K562 (cell line): ENCODE measurements around the gene PLEKHA8. TPM values are rescaled to one million over a fixed set of nuclear protein-coding genes. Genes with fewer than 3 reads are reported as not detected.
A peak's percentile ranks its signal among the peaks of the same experiment; 100 is the strongest.

Experiments used
- ATAC-seq: fragments of 200-7000 bp; cut with Tn5 transposase; 3 replicates; pipeline ENCODE4 v1.9.1; 2020; ENCODE audit warnings: moderate library complexity
- BruUV-seq: library from RNA; stranded (reverse); fragments of 400-500 nt; replicated peaks from 2 replicates; lab custom pipeline; 2021; lab: Mats Ljungman, UMichigan
- CTCF ChIA-PET: fragments of 300-600 bp; formaldehyde crosslinking; extraction: SDS; loops from one replicate; lab custom pipeline; 2021; ENCODE audit warnings: low intra/inter-chr PET ratio; lab: Yijun Ruan, JAX
- POLR2A ChIA-PET: fragments of 300-600, 350-650 bp; sonication (Branson Sonifier 250); formaldehyde crosslinking; extraction: SDS; loops from one replicate; lab custom pipeline; 2021; ENCODE audit warnings: antibody characterized with exemption, inconsistent platforms; lab: Yijun Ruan, JAX
- DNase-seq, 4 experiments: peaks; one replicate each; pipeline versions ENCODE4 v3.0.0 to v3.0.0-alpha.2; 2011 to 2018; ENCODE audit warnings: low spot score in 3 of 4, mixed read lengths in 3 of 4; ENCODE audit errors: extremely low read depth in 1 of 4
- FAIRE-seq: peaks from 2 replicates; lab custom pipeline; 2011; peaks lifted over from hg19 to GRCh38; lab: Jason Lieb, UNC
- H2AFZ ChIP-seq: 2 replicates; pipeline ENCODE4 v1.6.0; 2011; ENCODE audit warnings: low read depth, low read length, control low read depth, inconsistent platforms
- H3K27ac ChIP-seq: fragments of 200-600 bp; 3 replicates; pipeline ENCODE4 v1.8.0; 2011; ENCODE audit warnings: low read depth, mild to moderate bottlenecking, control low read depth, inconsistent platforms, low read length, moderate library complexity, mixed read lengths; ENCODE audit errors: extremely low read depth
- H3K27me3 ChIP-seq, 2 experiments: fragments of 300-600 bp in 1 of 2; 2 replicates in 1 of 2; 3 replicates in 1 of 2; pipeline versions ENCODE4 v1.6.0 to v1.8.0; 2011; ENCODE audit warnings: inconsistent platforms in 2 of 2, low read length in 2 of 2, mild to moderate bottlenecking in 1 of 2, mixed read lengths in 1 of 2, moderate library complexity in 1 of 2; ENCODE audit not compliant: control insufficient read depth in 2 of 2, insufficient read depth in 2 of 2
- H3K36me3 ChIP-seq: fragments of 300-600 bp; 3 replicates; pipeline ENCODE4 v1.8.0; 2011; ENCODE audit warnings: mild to moderate bottlenecking, low read length, inconsistent platforms; ENCODE audit not compliant: control insufficient read depth, insufficient read depth
- H3K4me1 ChIP-seq, 2 experiments: fragments of 200-600 bp in 1 of 2; replicated peaks in 1 of 2; 2 replicates in 1 of 2; 3 replicates in 1 of 2; pipeline versions ENCODE4 v1.5.1 to v1.8.0; 2011; ENCODE audit warnings: inconsistent platforms in 2 of 2, low read length in 2 of 2, mild to moderate bottlenecking in 1 of 2, mixed read lengths in 1 of 2, moderate library complexity in 1 of 2; ENCODE audit not compliant: control insufficient read depth in 2 of 2, insufficient read depth in 2 of 2
- H3K4me2 ChIP-seq: 2 replicates; pipeline ENCODE4 v1.6.1; 2011; ENCODE audit warnings: low read length, control low read depth, inconsistent platforms, mixed read lengths; ENCODE audit not compliant: insufficient read depth
- H3K4me3 ChIP-seq: fragments of 200-600 bp; sonication (generic), shearing (Covaris generic); 2 replicates; pipeline ENCODE4 v1.5.1; 2016; ENCODE audit warnings: control low read depth, inconsistent platforms
- H3K79me2 ChIP-seq: fragments of 200-600 bp; 3 replicates; pipeline ENCODE4 v1.8.0; 2011; ENCODE audit warnings: low read length, inconsistent platforms; ENCODE audit not compliant: control insufficient read depth, insufficient read depth
- H3K9ac ChIP-seq, 2 experiments: 2 replicates each; pipeline versions ENCODE4 v1.6.0 to v1.6.1; 2011; ENCODE audit warnings: low read depth in 2 of 2, low read length in 2 of 2, control low read depth in 1 of 2, inconsistent platforms in 1 of 2, mild to moderate bottlenecking in 1 of 2, mixed read lengths in 1 of 2; ENCODE audit not compliant: insufficient read depth in 1 of 2
- H3K9me1 ChIP-seq: one replicate; pipeline ENCODE4 v1.6.0; 2011; ENCODE audit warnings: inconsistent platforms, mild to moderate bottlenecking, low read length, moderate library complexity; ENCODE audit not compliant: control insufficient read depth, insufficient read depth
- H3K9me3 ChIP-seq: replicated peaks from 2 replicates; pipeline ENCODE4 v1.5.1; 2011; ENCODE audit warnings: low read depth, low read length, inconsistent platforms; ENCODE audit not compliant: control insufficient read depth, insufficient read depth
- H4K20me1 ChIP-seq: replicated peaks from 2 replicates; pipeline ENCODE4 v1.6.1; 2011; ENCODE audit warnings: low read length, inconsistent platforms, mixed read lengths; ENCODE audit not compliant: control insufficient read depth, insufficient read depth
- CBFA2T3 ChIP-seq: fragments of 450-650 bp; IDR thresholded peaks from 2 replicates; pipeline ENCODE4 v1.6.1; 2017
- EP400 ChIP-seq: fragments of 450-650 bp; IDR thresholded peaks from 2 replicates; pipeline ENCODE4 v1.6.1; 2017; ENCODE audit warnings: antibody characterized with exemption, mild to moderate bottlenecking, moderate library complexity
- NEUROD1 ChIP-seq: fragments of 150-350 bp; IDR thresholded peaks from 2 replicates; pipeline ENCODE4 v1.6.1; 2014; ENCODE audit warnings: borderline replicate concordance, low read length, low read depth; ENCODE audit not compliant: partially characterized antibody
- OTX1 ChIP-seq: fragments of 450-650 bp; formaldehyde crosslinking; IDR thresholded peaks from 2 replicates; pipeline ENCODE4 v1.4.0; 2022; ENCODE audit warnings: mild to moderate bottlenecking
- PATZ1 ChIP-seq: fragments of 250-450 bp; sonication (Bioruptor Pico); IDR thresholded peaks from 2 replicates; pipeline ENCODE4 v1.5.0; 2020; ENCODE audit warnings: mild to moderate bottlenecking, borderline replicate concordance
- TCF3 ChIP-seq: sonication (generic); formaldehyde crosslinking; IDR thresholded peaks from 2 replicates; pipeline ENCODE4 v1.4.0; 2020; ENCODE audit warnings: mild to moderate bottlenecking, missing genetic modification reagents
- WGBS: fragments of 100-300 bp; shearing (Covaris generic); methylation state at CpG from one replicate; pipeline ENCODE4 v1.1.6; 2016; ENCODE audit warnings: low coverage, mixed read lengths; ENCODE audit not compliant: insufficient coverage; ENCODE audit errors: missing lambda C conversion rate; 5-methylcytosine and 5-hydroxymethylcytosine counted together
- in situ Hi-C: fragments of 300-500 bp; cut with MboI; formaldehyde crosslinking; loops from 4 replicates; pipeline ENCODE4 v1.15.0; 2018; ENCODE audit warnings: inconsistent platforms, mixed read lengths
- intact Hi-C: fragments of 100-400 bp; cut with micrococcal nuclease; formaldehyde crosslinking; loops from 2 replicates; pipeline ENCODE4 v1.14.2; 2022
- polyA plus RNA-seq, 8 experiments: library from polyadenylated mRNA; depleted of rRNA in 4 of 8; stranded (reverse) in 5 of 8; unstranded in 3 of 8; fragments of >200 nt; fragmentation: Nextera tagmentation in 2 of 8; fragmentation: Illumina TruSeq in 1 of 8; extraction: Ambion mirVana in 2 of 8; extraction: Trizol in 1 of 8; gene quantifications; 2 replicates each; pipeline versions ENCODE4 v1.2.1 to v1.2.3, GENCODE V29; 2011 to 2014; ENCODE audit warnings: inconsistent platforms in 1 of 8, missing spikeins in 1 of 8
- total RNA-seq, 7 experiments: library from RNA; depleted of rRNA in 6 of 7; stranded (reverse); fragments of >200 nt in 6 of 7; fragmentation: Illumina TruSeq in 2 of 7; extraction: Trizol in 2 of 7; gene quantifications; 2 replicates each; pipeline versions ENCODE4 v1.2.1 to v1.2.3, GENCODE V29; 2011 to 2021; ENCODE audit warnings: low replicate concordance in 1 of 7

Gene PLEKHA8
- total and polyA plus RNA-seq, 9 of the 15 experiments (the other 6 are each of a cell fraction or from before 2014, with no cell fraction given) = 3.2 to 16.3 (median 11.8) TPM

DNA sequence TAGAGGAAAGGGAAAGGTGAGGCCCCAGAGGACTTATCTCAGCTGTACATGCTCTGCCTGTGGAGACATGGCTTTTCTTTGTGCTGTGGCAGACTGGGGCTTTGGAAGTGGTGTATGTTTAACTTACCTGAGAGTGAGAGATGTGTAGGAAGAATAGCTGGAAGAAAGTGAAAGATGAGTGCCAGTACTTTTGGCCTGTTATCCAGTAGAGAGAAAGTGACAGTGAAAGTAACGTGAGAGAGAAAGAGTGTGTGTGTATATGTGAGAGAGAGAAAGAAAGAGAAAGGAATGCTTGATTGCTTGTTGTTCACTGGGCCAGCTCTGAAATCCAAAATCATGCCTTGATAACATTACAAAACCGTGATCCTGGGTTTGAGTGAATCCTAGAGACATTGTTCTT lies 132.1 kb downstream of the PLEKHA8 start:
- H3K9ac ChIP-seq = peak overlapping the region; percentile 11 to 61; a peak in 2 of 4 replicates
- H3K9me1 ChIP-seq = no peaks in the 10 kb centered on the region
- DNase-seq = peak in 1 of 4 experiments; percentile 30
- ATAC-seq = peak; percentile 21; the same call in 1 of the 3 replicates
- no peak for FAIRE-seq
- TF ChIP-seq TCF3 (CRISPR knock-in tag) (peak; percentile 8; the same call in 1 of the 2 replicates), OTX1 (CRISPR knock-in tag) (0 out of 2 replicates have a peak, but pooled peaks have one; percentile 34), CBFA2T3 (0 out of 2 replicates have a peak, but pooled peaks have one; percentile 2), NEUROD1 (no peak), EP400 (no peak), PATZ1 (CRISPR knock-in tag) (no peak)
- no peak overlapping the region for H2AFZ ChIP-seq
- WGBS = 36% methylated on average over 2 of the region's 2 CpGs
- POLR2A ChIA-PET = interaction anchor here (0.6 kb wide), 2 partner anchors 25 to 595 kb away, joined by 3 read pairs; no protein-coding TSS in a partner anchor
- in situ Hi-C loops (loop anchor here (5.0 to 10.0 kb wide), 3 partner anchors 252 to 574 kb away; no protein-coding TSS in a partner anchor), intact Hi-C loops (loop anchor here (5.0 to 10.0 kb wide), 3 partner anchors 112 to 584 kb away; no protein-coding TSS in a partner anchor)
- H3K36me3 ChIP-seq = no peaks in the 10 kb centered on the region
- peak overlapping the region; percentile 13; the same call in 1 of the 3 replicates for H3K27ac ChIP-seq
- no peaks in the 10 kb centered on the region for H3K9me3 ChIP-seq
- CTCF ChIA-PET = no interaction called here
- H3K79me2 ChIP-seq = no peaks in the 10 kb centered on the region
- no peaks in the 10 kb centered on the region for H3K27me3 ChIP-seq
- BruUV-seq = no TSS peak
- H3K4me3 ChIP-seq = no peak overlapping the region
- no peaks in the 10 kb centered on the region for H4K20me1 ChIP-seq
- peak overlapping the region; percentile 17; the same call in 1 of the 2 replicates for H3K4me2 ChIP-seq
- peaks cover 12 to 42% of the 10 kb centered on the region in 2 experiments for H3K4me1 ChIP-seq
